ENCODE results near the gene RUNX2.

DNA sequence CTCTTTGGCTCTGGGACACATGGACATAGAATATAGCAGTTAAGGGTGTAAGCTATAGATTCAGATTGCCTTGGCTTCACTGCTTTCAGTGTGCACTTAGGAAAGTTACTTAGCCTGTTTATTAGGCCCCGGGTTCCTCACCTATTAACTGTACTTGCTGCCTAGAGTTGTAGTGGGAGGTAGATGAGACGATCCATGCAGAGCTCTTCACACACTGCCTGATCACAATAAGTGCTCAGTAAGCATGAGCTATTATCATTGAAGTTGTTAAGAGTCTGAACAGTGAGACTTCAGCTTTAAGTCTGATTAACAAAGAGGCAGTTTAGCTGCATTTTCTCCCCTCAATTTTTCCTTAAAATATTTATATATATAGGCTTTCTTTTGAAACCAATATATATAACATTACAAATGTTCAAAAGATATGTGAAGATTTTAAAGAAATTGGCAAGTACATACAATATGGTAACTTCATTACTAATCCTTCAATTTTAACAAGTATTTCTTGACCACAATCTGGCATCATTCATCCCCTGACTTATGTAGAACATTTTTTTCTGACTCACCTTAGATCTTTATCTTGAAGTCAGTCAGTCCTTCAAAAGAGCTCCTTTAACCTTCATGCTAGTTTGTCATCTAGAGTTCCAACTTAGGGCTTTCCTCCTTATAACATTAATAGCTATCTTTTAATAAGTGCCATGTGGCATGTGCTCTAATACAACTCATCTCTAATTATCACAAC, 70.1 kb downstream of the RUNX2 start:
- TF ChIP-seq, protein P1, sequence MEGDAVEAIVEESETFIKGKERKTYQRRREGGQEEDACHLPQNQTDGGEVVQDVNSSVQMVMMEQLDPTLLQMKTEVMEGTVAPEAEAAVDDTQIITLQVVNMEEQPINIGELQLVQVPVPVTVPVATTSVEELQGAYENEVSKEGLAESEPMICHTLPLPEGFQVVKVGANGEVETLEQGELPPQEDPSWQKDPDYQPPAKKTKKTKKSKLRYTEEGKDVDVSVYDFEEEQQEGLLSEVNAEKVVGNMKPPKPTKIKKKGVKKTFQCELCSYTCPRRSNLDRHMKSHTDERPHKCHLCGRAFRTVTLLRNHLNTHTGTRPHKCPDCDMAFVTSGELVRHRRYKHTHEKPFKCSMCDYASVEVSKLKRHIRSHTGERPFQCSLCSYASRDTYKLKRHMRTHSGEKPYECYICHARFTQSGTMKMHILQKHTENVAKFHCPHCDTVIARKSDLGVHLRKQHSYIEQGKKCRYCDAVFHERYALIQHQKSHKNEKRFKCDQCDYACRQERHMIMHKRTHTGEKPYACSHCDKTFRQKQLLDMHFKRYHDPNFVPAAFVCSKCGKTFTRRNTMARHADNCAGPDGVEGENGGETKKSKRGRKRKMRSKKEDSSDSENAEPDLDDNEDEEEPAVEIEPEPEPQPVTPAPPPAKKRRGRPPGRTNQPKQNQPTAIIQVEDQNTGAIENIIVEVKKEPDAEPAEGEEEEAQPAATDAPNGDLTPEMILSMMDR (IDR thresholded peaks at IDR 0.05), result no peak
- TF ChIP-seq EZH2 (IDR thresholded peaks at IDR 0.05), result no peak
